Parathyroid adenoma (tissue), 2 donors: Measurements from ENCODE around the gene SRRM1.

Experiments
- H2AFZ ChIP-seq: fragments of 300-600 bp; sonication (generic); one replicate; pipeline ENCODE4 v1.7.0; 2017; ENCODE audit warnings: antibody characterized with exemption, mild to moderate bottlenecking
- H3K27ac ChIP-seq: fragments of 300-600 bp; sonication (generic); one replicate; pipeline ENCODE4 v1.7.0; 2017
- H3K27me3 ChIP-seq: fragments of 300-600 bp; sonication (generic); one replicate; pipeline ENCODE4 v1.7.0; 2017; ENCODE audit warnings: low read length; ENCODE audit not compliant: control insufficient read depth, insufficient read depth
- H3K36me3 ChIP-seq: fragments of 300-600 bp; sonication (generic); one replicate; pipeline ENCODE4 v1.7.0; 2017; ENCODE audit warnings: low read length; ENCODE audit not compliant: control insufficient read depth, insufficient read depth
- H3K4me1 ChIP-seq: fragments of 300-600 bp; sonication (generic); one replicate; pipeline ENCODE4 v1.7.0; 2017; ENCODE audit warnings: control low read depth
- H3K4me2 ChIP-seq: fragments of 300-600 bp; sonication (generic); one replicate; pipeline ENCODE4 v1.7.0; 2017; ENCODE audit warnings: low read length
- H3K4me3 ChIP-seq: fragments of 300-600 bp; sonication (generic); one replicate; pipeline ENCODE4 v1.7.0; 2017; ENCODE audit warnings: low read depth, low read length
- H3K79me2 ChIP-seq: fragments of 300-600 bp; sonication (generic); one replicate; pipeline ENCODE4 v1.7.0; 2017; ENCODE audit warnings: control low read depth
- H3K9ac ChIP-seq: fragments of 300-600 bp; sonication (generic); one replicate; pipeline ENCODE4 v1.7.0; 2017; ENCODE audit warnings: mild to moderate bottlenecking
- H3K9me3 ChIP-seq: fragments of 300-600 bp; sonication (generic); one replicate; pipeline ENCODE4 v1.7.0; 2017; ENCODE audit warnings: low read length; ENCODE audit not compliant: control insufficient read depth
- CTCF ChIP-seq: fragments of 300-600 bp; sonication (generic); IDR thresholded peaks from one replicate; pipeline ENCODE4 v1.7.0; 2017; ENCODE audit warnings: antibody characterized with exemption, mild to moderate bottlenecking
- donor health status: primary hyperparathyroidism.

Gene SRRM1

DNA sequence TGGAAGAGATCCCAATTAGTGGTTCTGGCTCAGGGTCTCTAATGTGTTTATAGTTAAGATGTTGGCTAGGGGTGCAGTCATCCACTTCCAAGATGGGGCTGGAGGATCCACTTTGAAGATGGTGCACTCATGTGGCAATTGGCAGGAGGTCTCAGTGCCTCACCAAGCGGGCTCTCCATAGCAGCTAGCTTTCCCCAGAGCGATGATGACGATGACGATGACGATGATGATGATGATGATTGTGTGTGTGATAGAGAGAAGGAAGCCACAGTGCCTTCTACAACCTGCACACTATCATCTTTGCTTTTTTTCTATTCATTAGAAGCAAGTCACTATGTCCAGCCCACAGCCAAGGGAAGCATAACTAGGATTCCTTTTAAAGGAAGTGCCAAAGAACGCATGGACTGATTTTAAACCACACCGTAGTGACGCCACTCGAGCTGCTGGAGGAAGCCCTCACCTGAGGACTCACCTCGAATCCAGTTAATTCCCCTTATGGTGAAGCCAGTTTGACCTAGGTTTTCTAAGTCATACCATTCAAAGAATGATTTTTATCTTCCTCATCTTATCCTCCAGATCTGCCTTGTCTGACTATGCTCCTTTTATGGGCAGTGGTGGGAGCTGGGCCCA lies 49.4 kb downstream of the SRRM1 start:
- Histone ChIP-seq H3K79me2 (no peaks in the 10 kb centered on the region), H3K4me2 (no peak overlapping the region), H3K9ac (no peak overlapping the region), H3K27ac (no peak overlapping the region), H3K36me3 (no peaks in the 10 kb centered on the region), H3K27me3 (no peaks in the 10 kb centered on the region), H3K4me1 (no peaks in the 10 kb centered on the region), H3K9me3 (no peaks in the 10 kb centered on the region), H2AFZ (no peak overlapping the region), H3K4me3 (no peak overlapping the region)
- TF ChIP-seq CTCF = no peak

GRCh38 chr1:24693827-24694379 lies 50.8 kb downstream of the SRRM1 start:
- no peak overlapping the region for H3K4me3 ChIP-seq
- no peak for TF ChIP-seq CTCF
- H3K4me2 ChIP-seq = no peak overlapping the region
- H3K4me1 ChIP-seq = no peaks in the 10 kb centered on the region
- no peaks in the 10 kb centered on the region for H3K36me3 ChIP-seq
- H3K27ac ChIP-seq = no peak overlapping the region
- no peaks in the 10 kb centered on the region for H3K9me3 ChIP-seq
- H3K79me2 ChIP-seq = no peaks in the 10 kb centered on the region
- no peak overlapping the region for H2AFZ ChIP-seq
- H3K27me3 ChIP-seq = no peaks in the 10 kb centered on the region
- no peak overlapping the region for H3K9ac ChIP-seq

DNA sequence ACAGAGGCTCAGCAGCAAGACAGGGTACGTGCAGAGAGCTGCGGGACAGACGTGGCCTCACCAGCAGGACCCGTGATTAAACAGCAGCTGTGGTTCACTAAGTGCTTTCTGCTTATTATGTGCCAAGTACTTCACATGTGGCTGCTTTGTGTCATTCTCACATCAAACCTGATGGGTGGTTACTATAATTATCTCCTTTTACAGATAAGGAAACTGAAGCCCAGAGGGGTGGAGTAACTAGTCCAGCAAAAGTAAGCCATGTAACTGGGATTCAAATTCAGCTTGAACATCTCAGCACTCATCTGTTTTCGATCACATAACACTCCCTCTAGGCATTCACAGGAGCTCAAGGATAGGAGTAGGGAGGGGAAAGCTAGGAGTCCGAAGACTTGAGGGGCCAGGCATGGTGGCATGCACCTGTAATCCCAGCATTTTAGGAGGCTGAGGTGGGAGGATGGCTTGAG lies 51.3 kb downstream of the SRRM1 start:
- Histone ChIP-seq H3K27me3 (no peaks in the 10 kb centered on the region), H3K4me1 (no peaks in the 10 kb centered on the region), H3K36me3 (no peaks in the 10 kb centered on the region), H3K79me2 (no peaks in the 10 kb centered on the region), H3K4me2 (no peak overlapping the region), H3K9ac (no peak overlapping the region), H2AFZ (no peak overlapping the region), H3K27ac (no peak overlapping the region), H3K9me3 (no peaks in the 10 kb centered on the region), H3K4me3 (no peak overlapping the region)
- TF ChIP-seq CTCF = no peak

DNA sequence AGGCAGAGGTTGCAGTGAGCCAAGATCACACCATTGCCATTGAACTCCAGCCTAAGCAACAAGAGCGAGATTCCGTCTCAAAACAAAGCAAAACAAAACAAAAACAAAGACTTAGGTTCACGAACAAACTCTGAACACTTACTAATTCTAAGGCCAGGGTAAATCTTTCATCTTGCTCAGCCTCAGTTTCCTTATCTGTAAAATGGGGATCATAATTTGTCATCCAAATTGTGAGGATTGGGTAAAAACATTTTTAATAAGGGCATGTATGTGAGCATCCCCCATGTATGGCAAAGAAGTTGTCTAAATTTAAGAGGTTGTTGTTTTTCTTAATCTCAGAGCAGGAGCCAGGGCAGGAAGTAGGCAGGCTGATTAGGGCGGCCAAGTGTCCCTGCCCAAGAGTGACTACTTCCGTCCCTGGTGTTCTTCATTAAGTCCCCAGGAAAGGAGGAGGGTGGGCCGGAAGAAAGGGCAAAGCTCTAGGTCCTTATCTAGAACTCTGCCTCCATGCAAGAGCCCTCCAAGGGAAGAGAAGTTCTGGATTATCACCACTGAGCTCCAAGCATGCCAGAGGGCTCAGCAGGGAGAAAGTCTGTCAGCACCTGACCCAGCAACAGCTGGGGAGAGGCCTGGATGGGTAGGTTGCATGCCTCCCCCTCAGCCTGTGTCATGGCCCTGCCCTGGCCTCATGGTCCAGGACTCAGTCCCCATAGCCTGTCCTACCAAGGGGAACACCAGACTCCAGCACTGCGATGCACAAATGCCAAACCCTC lies 52.3 kb downstream of the SRRM1 start:
- Histone ChIP-seq H3K9ac (no peak overlapping the region), H3K4me3 (no peak overlapping the region), H3K4me2 (no peak overlapping the region), H3K9me3 (no peaks in the 10 kb centered on the region), H3K27me3 (no peaks in the 10 kb centered on the region), H3K36me3 (no peaks in the 10 kb centered on the region), H2AFZ (no peak overlapping the region), H3K27ac (peak overlapping the region; percentile 29), H3K79me2 (no peaks in the 10 kb centered on the region), H3K4me1 (no peaks in the 10 kb centered on the region)
- no peak for TF ChIP-seq CTCF
